Spleen (tissue), 11 donors: ENCODE data around the gene CDX1. TPM values are rescaled to one million over a fixed set of nuclear protein-coding genes. Genes with fewer than 3 reads are reported as not detected.

Experiments used
- DNase-seq: peaks from one replicate; pipeline ENCODE4 v3.0.0-alpha.2; 2020
- H3K27ac ChIP-seq, 8 donors: fragments of 200-600 bp; sonication (generic) in 7 of 8; 1 replicate in 4 of 8; 2 replicates in 4 of 8; pipeline versions ENCODE4 v1.5.0 to v1.8.0; 2016 to 2021; ENCODE audit warnings: inconsistent platforms in 4 of 8, mild to moderate bottlenecking in 4 of 8, moderate library complexity in 1 of 8
- H3K27me3 ChIP-seq, 7 donors: fragments of 200-600 bp; sonication (generic) in 6 of 7; replicated peaks in 1 of 7; 1 replicate in 4 of 7; 2 replicates in 3 of 7; pipeline versions ENCODE4 v1.5.0 to v1.8.0; 2016 to 2021; ENCODE audit warnings: inconsistent platforms in 3 of 7, mild to moderate bottlenecking in 1 of 7
- H3K36me3 ChIP-seq, 6 donors: fragments of 200-600 bp; sonication (generic) in 5 of 6; 1 replicate in 4 of 6; 2 replicates in 2 of 6; pipeline versions ENCODE4 v1.5.0 to v1.8.0; 2016 to 2021; ENCODE audit warnings: inconsistent platforms in 2 of 6
- H3K4me1 ChIP-seq, 6 donors: fragments of 200-600 bp; sonication (generic) in 5 of 6; 1 replicate in 3 of 6; 2 replicates in 3 of 6; pipeline versions ENCODE4 v1.5.0 to v1.8.0; 2016 to 2021; ENCODE audit warnings: inconsistent platforms in 3 of 6
- H3K4me3 ChIP-seq, 8 donors: fragments of 200-600 bp; sonication (generic) in 7 of 8; 1 replicate in 4 of 8; 2 replicates in 4 of 8; pipeline versions ENCODE4 v1.5.0 to v1.8.0; 2016 to 2021; ENCODE audit warnings: inconsistent platforms in 4 of 8, mild to moderate bottlenecking in 4 of 8, moderate library complexity in 2 of 8
- H3K9me3 ChIP-seq, 8 donors: fragments of 200-600 bp; sonication (generic) in 7 of 8; 1 replicate in 4 of 8; 2 replicates in 4 of 8; pipeline versions ENCODE4 v1.5.0 to v1.8.0; 2016 to 2021; ENCODE audit warnings: inconsistent platforms in 4 of 8
- CTCF ChIP-seq, 11 experiments: fragments of 200-600 bp in 7 of 11; fragments of 450-650 bp in 4 of 11; sonication (generic) in 4 of 11; IDR thresholded peaks in 8 of 11; conservative IDR thresholded peaks in 3 of 11; 1 replicate in 7 of 11; 2 replicates in 4 of 11; pipeline versions ENCODE4 v1.4.0 to v1.8.0; 2016 to 2021; ENCODE audit warnings: antibody characterized with exemption in 11 of 11, inconsistent platforms in 4 of 11, mild to moderate bottlenecking in 1 of 11
- POLR2A ChIP-seq, 3 donors: fragments of 450-650 bp; IDR thresholded peaks; one replicate each; pipeline ENCODE4 v1.5.1; 2017; ENCODE audit warnings: antibody characterized with exemption in 3 of 3, mild to moderate bottlenecking in 1 of 3
- POLR2AphosphoS5 ChIP-seq, 3 donors: sonication (generic); formaldehyde crosslinking; IDR thresholded peaks; one replicate each; pipeline ENCODE4 v1.5.1; 2017; ENCODE audit warnings: antibody characterized with exemption in 3 of 3
- WGBS, 5 donors: extraction: QIAGEN DNeasy Blood & Tissue Kit in 3 of 5; methylation state at CpG; one replicate each; pipeline versions ENCODE4 v1.1.5 to v1.1.7; 2013 to 2018; 5-methylcytosine and 5-hydroxymethylcytosine counted together
- intact Hi-C: fragments of 100-400 bp; cut with DNase I; formaldehyde crosslinking; loops from one replicate; pipeline ENCODE4 v1.15.0; 2023; ENCODE audit warnings: low total_unique reads
- polyA plus RNA-seq, 3 donors: library from polyadenylated mRNA; stranded (reverse); fragments of 200-250 nt; gene quantifications; one replicate each; pipeline ENCODE4 v1.2.1, GENCODE V29; 2013
- total RNA-seq, 7 donors: library from RNA; depleted of rRNA in 3 of 7; stranded (reverse); fragments of >200 nt in 3 of 7; fragmentation: NEBNext Ultra II Directional in 4 of 7; extraction: Animal tissue kit (Norgen Biotek cat#: 25700) in 4 of 7; gene quantifications; one replicate each; pipeline versions ENCODE4 v1.1.0 to v1.2.1, GENCODE V29; 2016 to 2021
- donor health status: healthy with polysubstance abuse.
- donor health status: DM: no; HTN: no; CAD: no; lungs with moderate emphysema.
- donor health status: DM: no; HTN: no; CAD: no.
- donor health status: Bipolar disorder and iron deficiency.
- donor health status: healthy.
- donor health status: DM: no; HTN: no; CAD: no.
- donor health status: DM: yes; HTN: yes; CAD: no.

Gene CDX1
- total and polyA plus RNA-seq, 10 donors, result 0.25 to 1.3 (median 0.41) TPM; not detected in 5

GRCh38 chr5:150172556-150172955 is 6.0 kb downstream of the CDX1 start:
- 89 to 95% (median 92%) methylated on average over 4 of the region's 4 CpGs for WGBS, 5 donors
- H3K27ac ChIP-seq, result no peak overlapping the region
- peaks cover 0 to 51% (median 14%) of the 10 kb centered on the region in 7 donors for H3K27me3 ChIP-seq
- H3K4me3 ChIP-seq, result no peak overlapping the region
- no peaks in the 10 kb centered on the region for H3K9me3 ChIP-seq
- H3K36me3 ChIP-seq, result no peaks in the 10 kb centered on the region
- no peak for TF ChIP-seq CTCF (IDR thresholded peaks at IDR 0.05 in 8 of 11, conservative IDR thresholded peaks at IDR 0.05 in 3 of 11)
- TF ChIP-seq POLR2A (IDR thresholded peaks at IDR 0.05), result no peak
- no peak for TF ChIP-seq POLR2AphosphoS5 (IDR thresholded peaks at IDR 0.05)
- DNase-seq, result no peak
- intact Hi-C loops, result no loop called here
- peaks cover 0 to 6% (median 0%) of the 10 kb centered on the region in 6 donors for H3K4me1 ChIP-seq

GRCh38 chr5:150173161-150173560 is 6.6 kb downstream of the CDX1 start:
- no peaks in the 10 kb centered on the region for H3K36me3 ChIP-seq
- H3K27me3 ChIP-seq, result peaks cover 0 to 45% (median 8%) of the 10 kb centered on the region in 7 donors
- peaks cover 0 to 6% (median 0%) of the 10 kb centered on the region in 6 donors for H3K4me1 ChIP-seq
- no peak overlapping the region for H3K4me3 ChIP-seq
- no peaks in the 10 kb centered on the region for H3K9me3 ChIP-seq
- TF ChIP-seq POLR2A (IDR thresholded peaks at IDR 0.05) (no peak), POLR2AphosphoS5 (IDR thresholded peaks at IDR 0.05) (no peak), CTCF (IDR thresholded peaks at IDR 0.05 in 8 of 11, conservative IDR thresholded peaks at IDR 0.05 in 3 of 11) (no peak)
- H3K27ac ChIP-seq, result no peak overlapping the region
- 73 to 90% (median 77%) methylated on average over 3 of the region's 3 CpGs for WGBS, 5 donors
- intact Hi-C loops, result no loop called here
- DNase-seq, result no peak

GRCh38 chr5:150174285-150174684 is 7.7 kb downstream of the CDX1 start:
- Histone ChIP-seq H3K27ac (no peak overlapping the region), H3K4me3 (no peak overlapping the region), H3K36me3 (no peaks in the 10 kb centered on the region), H3K4me1 (no peaks in the 10 kb centered on the region), H3K9me3 (no peaks in the 10 kb centered on the region), H3K27me3 (peaks cover 0 to 34% (median 2%) of the 10 kb centered on the region in 7 donors)
- TF ChIP-seq CTCF (IDR thresholded peaks at IDR 0.05 in 8 of 11, conservative IDR thresholded peaks at IDR 0.05 in 3 of 11), result no peak
- no peak for DNase-seq
- WGBS, 5 donors, result 82 to 90% (median 86%) methylated on average over 6 of the region's 6 CpGs
- intact Hi-C loops, result no loop called here

GRCh38 chr5:150175076-150175475 is 8.5 kb downstream of the CDX1 start:
- peaks cover 0 to 26% (median 0%) of the 10 kb centered on the region in 7 donors for H3K27me3 ChIP-seq
- H3K4me3 ChIP-seq, result no peak overlapping the region
- H3K27ac ChIP-seq, result no peak overlapping the region
- H3K4me1 ChIP-seq, result peaks cover 0 to 5% (median 0%) of the 10 kb centered on the region in 6 donors
- TF ChIP-seq CTCF (IDR thresholded peaks at IDR 0.05 in 8 of 11, conservative IDR thresholded peaks at IDR 0.05 in 3 of 11), result no peak
- no peak for TF ChIP-seq POLR2AphosphoS5 (IDR thresholded peaks at IDR 0.05)
- no peak for TF ChIP-seq POLR2A (IDR thresholded peaks at IDR 0.05)
- H3K36me3 ChIP-seq, result no peaks in the 10 kb centered on the region
- 65 to 90% (median 73%) methylated on average over 1 of the region's 1 CpG for WGBS, 5 donors
- H3K9me3 ChIP-seq, result no peaks in the 10 kb centered on the region
- no peak for DNase-seq
- intact Hi-C loops, result no loop called here
